ENCODE data around the gene CLSTN1.
"Not testable (repeated sequence)": the region's sequence is repeated elsewhere in the genome, so short reads cannot be mapped to it uniquely, and the experiment has no call there.

Gene CLSTN1

DNA sequence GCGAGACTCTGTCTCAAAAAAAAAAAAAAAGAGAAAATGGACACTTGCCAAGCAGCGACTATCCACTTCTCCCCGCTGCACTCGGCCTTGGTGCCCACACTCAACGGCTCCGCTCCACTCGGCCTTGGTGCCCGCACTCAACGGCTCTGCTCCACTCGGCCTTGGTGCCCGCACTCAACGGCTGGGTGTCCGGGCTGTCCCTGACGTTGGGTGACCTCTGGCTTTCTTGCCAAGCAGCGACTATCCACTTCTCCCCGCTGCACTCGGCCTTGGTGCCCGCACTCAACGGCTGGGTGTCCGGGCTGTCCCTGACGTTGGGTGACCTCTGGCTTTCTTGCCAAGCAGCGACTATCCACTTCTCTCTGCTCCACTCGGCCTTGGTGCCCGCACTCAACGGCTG, 61.3 kb downstream of the CLSTN1 start:
- not testable (repeated sequence) for DNase-seq (ENCODE audit: low read depth in 2 of 2)

- DNase-seq (ENCODE audit: low read depth in 2 of 2), result no peak
Measured at GRCh38 chr1:9761855-9762254, 61.9 kb downstream of the CLSTN1 start.

DNA sequence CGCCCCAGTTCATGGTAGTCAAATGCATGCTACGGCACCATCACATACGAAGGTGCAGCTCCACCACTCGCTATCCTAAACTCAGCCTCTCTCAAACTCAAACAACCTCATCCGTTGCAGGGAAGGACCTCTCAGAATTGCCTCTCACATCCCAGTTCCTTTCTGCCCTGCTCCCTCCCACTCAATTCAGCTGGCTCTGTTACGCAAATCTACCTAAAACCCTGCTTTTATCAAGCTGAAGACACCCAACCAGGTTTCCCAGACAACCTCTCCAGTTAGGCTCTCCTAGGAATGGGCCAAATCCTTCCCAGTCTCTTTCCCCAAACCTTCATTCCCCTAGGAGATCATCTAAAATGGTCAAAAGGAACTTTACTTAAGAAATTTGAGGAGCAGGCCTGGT, 62.9 kb downstream of the CLSTN1 start:
- DNase-seq (ENCODE audit: low read depth in 2 of 2), result no peak

DNA sequence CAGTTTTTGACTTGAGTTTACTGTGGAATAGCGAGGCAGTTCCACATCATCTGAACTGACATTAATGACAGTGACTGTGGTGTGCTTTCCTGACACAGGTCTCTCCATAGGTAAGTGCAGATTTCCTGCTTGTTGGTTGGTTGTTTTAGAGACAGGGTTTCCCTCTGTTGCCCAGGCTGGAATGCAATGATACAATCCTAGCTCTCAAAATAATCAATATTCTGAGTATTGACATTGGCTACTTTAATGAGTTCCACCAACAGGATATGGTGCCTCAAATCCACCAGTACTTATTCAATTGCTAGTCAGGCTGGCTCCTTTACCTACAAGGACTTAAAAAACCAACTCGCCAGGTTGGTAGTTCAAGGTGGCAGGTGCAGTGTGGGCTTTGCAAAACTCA, 63.8 kb downstream of the CLSTN1 start:
- DNase-seq (ENCODE audit: low read depth in 2 of 2), result no peak

DNA sequence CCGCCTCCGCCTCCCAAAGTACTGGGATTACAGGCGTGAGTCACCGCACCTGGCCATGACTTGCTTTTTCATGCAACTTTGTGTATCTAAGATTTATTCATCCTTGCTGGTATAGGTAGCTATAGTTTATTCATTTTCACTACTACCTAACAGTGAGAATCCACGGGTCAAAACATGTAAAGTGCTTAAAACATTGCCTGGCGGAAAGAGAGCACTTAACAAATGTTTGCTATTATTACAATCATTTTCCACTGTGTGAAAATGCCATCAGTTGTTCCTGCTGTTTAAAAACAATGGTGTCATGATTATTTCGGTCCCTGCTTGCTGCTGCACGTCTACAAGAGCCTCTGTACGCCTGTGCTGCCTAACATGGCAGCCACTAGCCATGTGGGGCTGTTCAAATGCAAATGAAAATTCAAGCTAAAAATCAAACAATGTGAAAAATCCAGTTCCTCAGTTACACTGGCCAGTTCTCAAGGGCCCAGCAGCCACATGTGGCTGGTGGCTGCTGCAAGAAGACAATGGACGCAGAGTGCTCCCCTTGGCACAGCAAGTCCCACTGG, 65.1 kb downstream of the CLSTN1 start:
- DNase-seq (ENCODE audit: low read depth in 2 of 2), result no peak

DNA sequence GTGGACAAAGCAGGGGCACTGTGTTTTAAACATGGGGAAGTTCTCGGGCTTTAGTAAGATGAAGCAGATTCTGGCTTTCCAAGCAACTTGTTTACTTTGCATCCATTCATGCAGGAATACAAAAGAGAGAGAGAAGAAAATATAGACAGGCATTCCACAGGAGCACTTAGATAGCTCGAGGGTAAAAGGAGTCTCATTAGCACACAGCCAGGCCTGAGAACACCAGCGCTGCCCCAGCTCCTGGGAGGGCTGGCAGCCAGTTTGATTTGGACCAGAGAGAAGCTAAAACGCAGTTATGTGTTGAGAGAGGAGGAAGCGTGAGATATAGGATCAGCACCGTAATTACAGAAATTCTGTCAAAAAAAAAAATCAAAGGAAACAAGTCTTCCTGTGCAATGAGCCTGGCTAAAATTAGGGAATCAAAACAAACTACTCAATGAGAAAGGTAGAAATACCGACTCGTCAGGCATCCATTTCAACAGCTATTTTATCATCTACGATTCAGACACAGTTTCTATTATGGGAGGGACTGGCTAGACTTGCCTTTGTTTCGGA, 68.2 kb downstream of the CLSTN1 start:
- no peak for DNase-seq (ENCODE audit: low read depth in 2 of 2)

- DNase-seq (ENCODE audit: low read depth in 2 of 2), result no peak
Measured at GRCh38 chr1:9753121-9753531, 70.6 kb downstream of the CLSTN1 start.

DNA sequence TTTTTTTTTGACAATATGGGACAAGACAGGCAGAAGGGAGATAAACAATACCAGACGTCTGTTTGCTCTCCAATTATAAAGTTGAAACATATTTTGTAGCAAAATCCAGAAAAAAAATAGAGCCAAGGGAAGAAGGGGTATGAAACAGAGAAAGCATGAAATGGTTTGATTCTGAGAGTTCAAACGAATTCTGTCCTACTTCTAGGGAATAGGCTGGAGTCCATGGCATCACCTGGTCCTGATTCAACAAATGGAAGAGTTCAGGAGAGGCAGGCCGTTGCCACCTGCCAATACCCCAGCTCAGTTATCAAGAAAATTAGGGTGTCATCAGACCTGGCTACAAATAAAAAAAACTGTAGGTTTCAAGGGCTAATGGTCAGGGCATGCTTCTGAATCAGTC, 71.8 kb downstream of the CLSTN1 start:
- DNase-seq (ENCODE audit: low read depth in 2 of 2), result no peak

GRCh38 chr1:9749361-9749760, 74.4 kb downstream of the CLSTN1 start:
- no peak for DNase-seq (ENCODE audit: low read depth in 2 of 2)

GRCh38 chr1:9748391-9748790, 75.4 kb downstream of the CLSTN1 start:
- DNase-seq (ENCODE audit: low read depth in 2 of 2), result not testable (repeated sequence)

DNA sequence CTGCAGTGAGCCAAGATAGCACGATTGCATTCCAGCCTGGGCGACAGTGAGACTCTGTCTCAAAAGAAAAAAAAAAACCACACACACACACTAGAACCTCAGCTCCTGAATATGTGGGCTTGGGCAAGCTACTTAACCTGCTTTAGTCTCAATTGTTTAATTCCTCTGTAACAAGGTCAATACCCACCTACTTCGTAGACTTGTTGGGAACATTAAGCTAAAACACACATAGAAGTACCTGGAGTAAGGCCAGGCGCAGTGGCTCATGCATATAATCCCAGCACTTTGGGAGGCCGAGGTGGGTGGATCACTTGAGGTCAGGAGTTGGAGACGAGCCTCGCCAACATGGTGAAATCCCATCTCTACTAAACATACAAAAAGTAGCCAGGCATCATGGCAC, 77.1 kb downstream of the CLSTN1 start:
- no peak for DNase-seq (ENCODE audit: low read depth in 2 of 2)

GRCh38 chr1:9746211-9746610, 77.6 kb downstream of the CLSTN1 start:
- DNase-seq (ENCODE audit: low read depth in 2 of 2), result no peak

GRCh38 chr1:9744106-9744799, 79.5 kb downstream of the CLSTN1 start:
- no peak for DNase-seq (ENCODE audit: low read depth in 2 of 2)

DNA sequence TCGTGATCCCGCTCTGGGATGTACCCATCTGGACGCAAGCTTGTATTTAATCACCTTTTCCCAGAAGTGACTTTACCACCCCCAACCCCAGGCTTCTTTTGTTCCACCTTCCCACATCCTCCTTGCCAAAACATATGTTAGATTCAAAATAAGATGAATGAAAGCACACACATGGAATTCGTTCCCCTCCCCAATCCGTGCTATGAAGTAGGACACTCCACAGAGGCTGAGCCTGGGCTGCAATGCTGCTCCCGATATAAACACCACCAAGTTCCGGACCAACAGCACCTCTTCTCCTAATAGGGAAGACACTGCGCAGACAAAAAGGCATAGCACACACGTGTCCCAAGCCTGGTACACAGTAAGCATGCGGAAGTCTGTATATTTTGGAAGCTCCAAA, 86.1 kb downstream of the CLSTN1 start:
- no peak for DNase-seq (ENCODE audit: low read depth in 2 of 2)

DNA sequence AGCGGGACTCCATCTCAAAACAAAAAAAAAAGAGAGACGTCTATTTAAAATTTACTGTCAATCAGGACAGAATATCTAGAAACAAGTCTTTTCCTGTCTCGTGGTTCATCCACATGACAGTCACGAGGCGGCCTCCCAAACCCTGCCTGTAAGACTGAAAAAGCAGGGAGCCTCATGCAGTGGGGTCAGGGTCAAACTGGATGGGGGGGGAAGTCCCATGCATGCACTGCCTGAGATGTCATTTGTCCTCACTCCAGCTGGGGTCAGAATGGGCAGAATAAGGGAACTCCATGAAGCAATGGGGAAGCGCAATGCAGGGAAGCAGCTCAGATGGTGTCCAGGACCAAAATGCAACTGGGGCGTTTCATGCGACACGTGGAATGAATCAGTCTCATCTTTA, 86.7 kb downstream of the CLSTN1 start:
- DNase-seq (ENCODE audit: low read depth in 2 of 2), result no peak

GRCh38 chr1:9736241-9736640, 87.5 kb downstream of the CLSTN1 start:
- DNase-seq (ENCODE audit: low read depth in 2 of 2), result no peak

- no peak for DNase-seq (ENCODE audit: low read depth in 2 of 2)
Measured at GRCh38 chr1:9735800-9736199, 88.0 kb downstream of the CLSTN1 start.

DNA sequence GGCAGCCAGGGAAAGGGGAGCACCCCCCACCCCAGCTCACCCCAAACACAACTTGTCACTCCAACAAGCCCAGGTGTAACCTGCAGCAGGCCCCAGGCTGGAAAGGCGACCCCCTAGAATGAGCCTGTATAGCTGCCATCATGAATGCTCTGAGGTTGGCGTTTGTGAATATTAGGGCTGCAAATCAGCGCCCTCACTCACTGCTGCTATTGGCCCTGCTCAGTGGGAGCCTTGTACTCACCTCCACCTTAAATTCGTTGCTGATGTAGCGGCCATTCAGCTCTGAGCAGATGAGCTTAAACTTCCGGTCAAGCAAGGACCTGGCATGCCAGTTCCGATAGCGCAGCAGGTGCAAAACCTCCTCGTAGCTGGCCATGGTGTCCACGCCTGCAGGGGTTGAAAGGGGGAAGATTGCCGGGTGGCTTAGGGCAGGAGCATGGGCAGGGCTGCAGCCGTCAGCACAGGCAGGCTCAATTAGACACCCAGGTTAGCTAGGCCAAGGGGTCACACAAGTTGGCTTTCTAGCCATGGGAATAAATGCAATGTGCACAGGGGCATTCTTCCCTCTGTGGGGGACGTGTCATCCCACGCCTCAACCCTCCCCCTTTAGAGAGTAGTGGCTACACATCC, 90.5 kb downstream of the CLSTN1 start:
- no peak for DNase-seq (ENCODE audit: low read depth in 2 of 2)

- DNase-seq (ENCODE audit: low read depth in 2 of 2), result no peak
Measured at GRCh38 chr1:9732123-9732971, 91.4 kb downstream of the CLSTN1 start.

DNA sequence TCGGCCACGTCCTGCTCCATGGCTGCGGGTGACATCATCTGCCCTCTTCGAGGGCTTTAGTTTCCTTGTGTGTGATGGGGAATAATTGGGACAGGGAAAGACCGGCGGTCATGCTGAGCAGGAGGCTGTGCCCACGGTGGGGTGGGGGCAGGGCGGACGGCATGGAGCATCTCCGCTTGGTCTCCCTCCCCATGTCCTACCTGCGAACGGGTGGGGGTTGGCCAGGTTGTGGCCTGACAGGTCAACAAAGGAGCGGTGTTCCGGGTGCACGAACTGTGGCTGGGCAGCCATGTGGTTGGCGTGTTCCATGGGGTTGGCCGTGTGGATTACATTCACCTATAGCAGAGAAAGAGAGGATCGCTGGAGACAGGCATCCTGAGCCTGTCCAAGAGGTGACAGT, 92.2 kb downstream of the CLSTN1 start:
- no peak for DNase-seq (ENCODE audit: low read depth in 2 of 2)

GRCh38 chr1:9731051-9731537, 92.7 kb downstream of the CLSTN1 start:
- DNase-seq (ENCODE audit: low read depth in 2 of 2), result no peak
